NOMO-1 treated with dmso at 0.1 percent for 144 hours (cell line): ENCODE measurements around the gene APOA5.
A peak's percentile ranks its signal among the peaks of the same experiment; 100 is the strongest.
"Not testable (repeated sequence)": the region's sequence is repeated elsewhere in the genome, so short reads cannot be mapped to it uniquely, and the experiment has no call there.

Experiments
- DNase-seq: peaks from one replicate; lab custom pipeline; 2025; ENCODE audit not compliant: unreplicated experiment; lab: John Stamatoyannopoulos, UW

Gene APOA5

GRCh38 chr11:116801662-116802061 is 10.0 kb upstream of the APOA5 start:
- not testable (repeated sequence) for DNase-seq

GRCh38 chr11:116800610-116801009 is 8.9 kb upstream of the APOA5 start:
- no peak for DNase-seq

GRCh38 chr11:116798368-116798767 is 6.7 kb upstream of the APOA5 start:
- DNase-seq, result no peak

GRCh38 chr11:116797816-116798215 is 6.1 kb upstream of the APOA5 start:
- no peak for DNase-seq

GRCh38 chr11:116796548-116796947 is 4.9 kb upstream of the APOA5 start:
- DNase-seq, result no peak

GRCh38 chr11:116794851-116795250 is 3.2 kb upstream of the APOA5 start:
- no peak for DNase-seq

- no peak for DNase-seq
Observed at GRCh38 chr11:116793772-116794097, 2.1 kb upstream of the APOA5 start.

GRCh38 chr11:116792869-116793771 is 1.4 kb upstream of the APOA5 start:
- DNase-seq, result no peak

- no peak for DNase-seq
Observed at GRCh38 chr11:116792144-116792868, 627 bp upstream of the APOA5 start.

GRCh38 chr11:116791002-116791812 is 472 bp downstream of the APOA5 start:
- peak; percentile 23 for DNase-seq

- DNase-seq, result no peak
Observed at GRCh38 chr11:116790167-116791001, 1.3 kb downstream of the APOA5 start.

- no peak for DNase-seq
Observed at GRCh38 chr11:116788975-116789374, 2.7 kb downstream of the APOA5 start.

GRCh38 chr11:116788534-116788933 is 3.1 kb downstream of the APOA5 start:
- DNase-seq, result no peak

GRCh38 chr11:116787786-116788486 is 3.7 kb downstream of the APOA5 start, which contains the start of gene ZPR1:
Gene ZPR1, minus strand, starts transcription at chr11:116788023. Its CDS starts 33 bp downstream, at chr11:116787990.
- peak; percentile 70 for DNase-seq

- no peak for DNase-seq
Observed at GRCh38 chr11:116787436-116787785, 4.3 kb downstream of the APOA5 start.

GRCh38 chr11:116786966-116787365 is 4.7 kb downstream of the APOA5 start:
- DNase-seq, result no peak

- no peak for DNase-seq
Observed at GRCh38 chr11:116786326-116786725, 5.4 kb downstream of the APOA5 start.

- DNase-seq, result no peak
Observed at GRCh38 chr11:116782728-116783127, 9.0 kb downstream of the APOA5 start.

- DNase-seq, result no peak
Observed at GRCh38 chr11:116778556-116778955, 13.1 kb downstream of the APOA5 start.

- DNase-seq, result no peak
Observed at GRCh38 chr11:116777056-116777455, 14.6 kb downstream of the APOA5 start.
